Sigmoid colon (tissue), 7 donors: ENCODE results near the gene ARAF. TPM values are rescaled to one million over a fixed set of nuclear protein-coding genes. Genes with fewer than 3 reads are reported as not detected.
A peak's percentile ranks its signal among the peaks of the same experiment; 100 is the strongest.

ENCODE experiments used
- DNase-seq: peaks from one replicate; pipeline ENCODE4 v3.0.0-alpha.2; 2019
- H3K27ac ChIP-seq, 4 donors: fragments of 200-600 bp; sonication (generic); one replicate each; pipeline ENCODE4 v1.5.1; 2016 to 2019; ENCODE audit warnings: mild to moderate bottlenecking in 1 of 4
- H3K27me3 ChIP-seq, 3 donors: fragments of 200-600 bp; sonication (generic); one replicate each; pipeline ENCODE4 v1.5.1; 2019; ENCODE audit warnings: mild to moderate bottlenecking in 1 of 3
- H3K36me3 ChIP-seq, 4 donors: fragments of 200-600 bp; sonication (generic); one replicate each; pipeline ENCODE4 v1.5.1; 2016 to 2019
- H3K4me1 ChIP-seq, 4 donors: fragments of 200-600 bp; sonication (generic); one replicate each; pipeline ENCODE4 v1.5.1; 2017 to 2019
- H3K4me3 ChIP-seq, 4 donors: fragments of 200-600 bp; sonication (generic); one replicate each; pipeline ENCODE4 v1.5.1; 2017 to 2019; ENCODE audit warnings: mild to moderate bottlenecking in 2 of 4, moderate library complexity in 1 of 4
- H3K9me3 ChIP-seq, 4 donors: fragments of 200-600 bp in 3 of 4; sonication (generic) in 3 of 4; one replicate each; pipeline versions ENCODE4 v1.5.1 to v1.6.1; 2013 to 2019
- EP300 ChIP-seq, 4 donors: sonication (generic); formaldehyde crosslinking; IDR thresholded peaks; one replicate each; pipeline ENCODE4 v1.6.1; 2017; ENCODE audit warnings: antibody characterized with exemption in 4 of 4
- POLR2A ChIP-seq, 2 donors: fragments of 450-650 bp; IDR thresholded peaks; one replicate each; pipeline ENCODE4 v1.6.1; 2016; ENCODE audit warnings: antibody characterized with exemption in 2 of 2, mild to moderate bottlenecking in 2 of 2, moderate library complexity in 2 of 2
- POLR2AphosphoS5 ChIP-seq, 4 donors: sonication (generic); formaldehyde crosslinking; IDR thresholded peaks; one replicate each; pipeline ENCODE4 v1.6.1; 2017; ENCODE audit warnings: antibody characterized with exemption in 4 of 4
- WGBS, 2 donors: extraction: QIAGEN DNeasy Blood & Tissue Kit; methylation state at CpG; one replicate each; pipeline ENCODE4 v1.1.7; 2013; 5-methylcytosine and 5-hydroxymethylcytosine counted together
- intact Hi-C: fragments of 100-400 bp; cut with DNase I; formaldehyde crosslinking; loops from one replicate; pipeline ENCODE4 v1.15.1; 2023
- polyA plus RNA-seq, 3 donors: library from polyadenylated mRNA; stranded (reverse); fragments of 200-250 nt; gene quantifications; one replicate each; pipeline ENCODE4 v1.2.3, GENCODE V29; 2013
- total RNA-seq, 4 donors: library from RNA; depleted of rRNA; stranded (reverse); fragments of >200 nt; gene quantifications; one replicate each; pipeline ENCODE4 v1.1.0, GENCODE V29; 2016
- TF ChIP-seq, protein P1 (sequence below), 4 experiments: fragments of 450-650 bp in 3 of 4; fragments of 200-600 bp in 1 of 4; IDR thresholded peaks; one replicate each; pipeline ENCODE4 v1.5.1; 2016 to 2019; ENCODE audit warnings: antibody characterized with exemption in 4 of 4, mild to moderate bottlenecking in 3 of 4, moderate library complexity in 2 of 4
- donor health status: healthy with polysubstance abuse.
- donor health status: Bipolar disorder and iron deficiency.
- donor health status: healthy.

Gene ARAF
- total and polyA plus RNA-seq, 7 donors: 25.7 to 57.8 (median 30.3) TPM

GRCh38 chrX:47560179-47560933 is 649 bp upstream of the ARAF start:
- Histone ChIP-seq H3K9me3 (no peaks in the 10 kb centered on the region), H3K36me3 (peaks cover 0 to 22% (median 0%) of the 10 kb centered on the region in 4 donors), H3K4me3 (peak overlapping the region; percentile 61 to 74 (median 61)), H3K27me3 (peaks cover 0 to 3% (median 0%) of the 10 kb centered on the region in 3 donors), H3K4me1 (peaks cover 0 to 15% (median 11%) of the 10 kb centered on the region in 4 donors), H3K27ac (peak overlapping the region; percentile 89 to 95 (median 92))
- 8 to 16% methylated on average over 15 of the region's 15 CpGs for WGBS, 2 donors
- intact Hi-C loops: loop anchor here (2.0 to 5.0 kb wide), 2 partner anchors 60 to 87 kb away; no protein-coding TSS in a partner anchor
- no peak for DNase-seq
- TF ChIP-seq, protein P1, sequence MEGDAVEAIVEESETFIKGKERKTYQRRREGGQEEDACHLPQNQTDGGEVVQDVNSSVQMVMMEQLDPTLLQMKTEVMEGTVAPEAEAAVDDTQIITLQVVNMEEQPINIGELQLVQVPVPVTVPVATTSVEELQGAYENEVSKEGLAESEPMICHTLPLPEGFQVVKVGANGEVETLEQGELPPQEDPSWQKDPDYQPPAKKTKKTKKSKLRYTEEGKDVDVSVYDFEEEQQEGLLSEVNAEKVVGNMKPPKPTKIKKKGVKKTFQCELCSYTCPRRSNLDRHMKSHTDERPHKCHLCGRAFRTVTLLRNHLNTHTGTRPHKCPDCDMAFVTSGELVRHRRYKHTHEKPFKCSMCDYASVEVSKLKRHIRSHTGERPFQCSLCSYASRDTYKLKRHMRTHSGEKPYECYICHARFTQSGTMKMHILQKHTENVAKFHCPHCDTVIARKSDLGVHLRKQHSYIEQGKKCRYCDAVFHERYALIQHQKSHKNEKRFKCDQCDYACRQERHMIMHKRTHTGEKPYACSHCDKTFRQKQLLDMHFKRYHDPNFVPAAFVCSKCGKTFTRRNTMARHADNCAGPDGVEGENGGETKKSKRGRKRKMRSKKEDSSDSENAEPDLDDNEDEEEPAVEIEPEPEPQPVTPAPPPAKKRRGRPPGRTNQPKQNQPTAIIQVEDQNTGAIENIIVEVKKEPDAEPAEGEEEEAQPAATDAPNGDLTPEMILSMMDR (IDR thresholded peaks at IDR 0.05): no peak
- TF ChIP-seq POLR2AphosphoS5 (IDR thresholded peaks at IDR 0.05) (no peak), EP300 (IDR thresholded peaks at IDR 0.05) (no peak)

GRCh38 chrX:47561659-47562151 is 700 bp downstream of the ARAF start:
- no peak for TF ChIP-seq EP300 (IDR thresholded peaks at IDR 0.05)
- no peak for TF ChIP-seq POLR2AphosphoS5 (IDR thresholded peaks at IDR 0.05)
- Histone ChIP-seq H3K9me3 (no peaks in the 10 kb centered on the region), H3K36me3 (peaks cover 0 to 29% (median 5%) of the 10 kb centered on the region in 4 donors), H3K4me1 (peaks cover 0 to 14% (median 11%) of the 10 kb centered on the region in 4 donors), H3K27ac (peak overlapping the region; percentile 89 to 95 (median 92)), H3K27me3 (peaks cover 0 to 3% (median 0%) of the 10 kb centered on the region in 3 donors), H3K4me3 (peak overlapping the region; percentile 61 to 74 (median 61))
- no peak for DNase-seq
- intact Hi-C loops: loop anchor here (2.0 to 5.0 kb wide), 2 partner anchors 59 to 86 kb away; no protein-coding TSS in a partner anchor
- 1 to 6% methylated on average over 9 of the region's 9 CpGs for WGBS, 2 donors

- Histone ChIP-seq H3K9me3 (no peaks in the 10 kb centered on the region), H3K27ac (no peak overlapping the region), H3K4me1 (peaks cover 0 to 12% (median 11%) of the 10 kb centered on the region in 4 donors), H3K4me3 (no peak overlapping the region), H3K36me3 (peaks cover 0 to 39% (median 13%) of the 10 kb centered on the region in 4 donors), H3K27me3 (peaks cover 0 to 3% (median 0%) of the 10 kb centered on the region in 3 donors)
- WGBS, 2 donors: 75 to 84% methylated on average over 13 of the region's 13 CpGs
- DNase-seq: no peak
- intact Hi-C loops: loop anchor here (5.0 kb wide), 1 partner anchor 85 kb away; no protein-coding TSS in a partner anchor
- TF ChIP-seq POLR2A (IDR thresholded peaks at IDR 0.05): no peak
- TF ChIP-seq, protein P1 (IDR thresholded peaks at IDR 0.05): peak in 1 of 4 experiments; percentile 7
- no peak for TF ChIP-seq POLR2AphosphoS5 (IDR thresholded peaks at IDR 0.05)
- TF ChIP-seq EP300 (IDR thresholded peaks at IDR 0.05): no peak
Observed at GRCh38 chrX:47562615-47563243, 1.7 kb downstream of the ARAF start.

- DNase-seq: no peak
- no peak overlapping the region for H3K4me3 ChIP-seq
- WGBS, 2 donors: 87 to 89% methylated on average over 8 of the region's 8 CpGs
- peaks cover 0 to 3% (median 0%) of the 10 kb centered on the region in 3 donors for H3K27me3 ChIP-seq
- TF ChIP-seq POLR2A (IDR thresholded peaks at IDR 0.05): no peak
- TF ChIP-seq, protein P1 (IDR thresholded peaks at IDR 0.05): no peak
- TF ChIP-seq EP300 (IDR thresholded peaks at IDR 0.05): no peak
- TF ChIP-seq POLR2AphosphoS5 (IDR thresholded peaks at IDR 0.05): no peak
- no peak overlapping the region for H3K27ac ChIP-seq
- intact Hi-C loops: loop anchor here (5.0 kb wide), 1 partner anchor 83 kb away; no protein-coding TSS in a partner anchor
- no peaks in the 10 kb centered on the region for H3K9me3 ChIP-seq
- H3K36me3 ChIP-seq: peaks cover 0 to 49% (median 18%) of the 10 kb centered on the region in 4 donors
- peaks cover 0 to 12% (median 11%) of the 10 kb centered on the region in 4 donors for H3K4me1 ChIP-seq
Observed at GRCh38 chrX:47563801-47564315, 2.9 kb downstream of the ARAF start.
